HG03342 (cell line): ENCODE results near the gene ADGRB2.
"Not testable (repeated sequence)": the region's sequence is repeated elsewhere in the genome, so short reads cannot be mapped to it uniquely, and the experiment has no call there.

ENCODE experiments used
- ATAC-seq: cut with Tn5 transposase; IDR thresholded peaks from one replicate; pipeline ENCODE4 v1.9.1; 2021; ENCODE audit warnings: mild to moderate bottlenecking, moderate library complexity; ENCODE audit not compliant: unreplicated experiment

The ADGRB2 gene

DNA sequence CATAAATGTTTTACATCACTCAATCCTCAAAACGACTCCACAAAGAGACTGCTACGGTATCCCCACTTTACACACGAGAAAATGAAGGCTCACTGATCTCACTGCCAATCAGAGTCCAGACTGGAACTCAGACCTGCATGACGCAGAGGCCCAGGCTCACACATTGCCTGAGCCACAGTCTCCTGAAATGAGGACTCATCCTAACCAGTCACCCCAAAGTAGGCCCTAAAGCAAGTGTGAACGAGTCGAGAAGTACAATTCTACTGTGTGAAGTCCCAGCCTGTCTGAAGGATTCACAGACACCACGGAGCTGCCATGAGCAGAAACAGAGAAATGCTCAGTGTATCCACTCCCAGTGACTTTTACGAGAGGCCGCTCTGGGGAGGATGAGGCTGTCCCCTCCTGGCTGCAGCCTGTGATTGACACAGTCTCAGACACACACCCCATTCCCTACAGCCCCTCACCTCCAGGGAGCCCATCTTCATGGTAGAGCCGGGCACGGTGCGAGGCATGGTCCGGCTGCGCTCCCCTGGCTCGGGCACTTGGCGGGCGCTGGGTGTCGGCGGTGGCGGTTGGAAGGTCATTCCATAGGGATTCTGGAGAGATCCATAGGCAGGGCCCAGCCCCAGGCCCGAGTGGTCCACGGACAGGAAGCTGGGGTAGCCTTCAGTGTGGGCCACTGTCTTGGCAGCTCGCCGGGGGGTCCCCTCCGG, 33.6 kb downstream of the ADGRB2 start:
- no peak for ATAC-seq

DNA sequence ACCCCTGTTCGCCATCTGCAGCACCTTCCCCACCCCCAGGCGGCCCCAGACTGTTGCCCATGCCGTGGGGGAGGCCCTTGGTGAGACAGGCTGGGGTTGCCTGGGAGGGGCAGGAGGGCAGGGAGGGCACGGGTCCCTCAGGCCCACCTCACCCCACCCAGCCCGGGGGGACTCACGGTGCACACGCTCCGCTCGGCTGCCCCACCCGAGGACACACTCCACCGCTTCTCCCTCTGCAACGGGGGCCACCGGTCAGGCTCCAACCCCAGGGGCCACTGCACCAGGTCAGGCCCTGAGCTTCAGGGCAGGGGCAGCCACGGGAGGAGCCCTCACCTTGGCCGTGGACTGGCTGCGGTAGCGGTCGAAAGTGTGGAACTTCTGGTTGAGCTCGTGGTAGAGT, 36.3 kb downstream of the ADGRB2 start:
- ATAC-seq = no peak

DNA sequence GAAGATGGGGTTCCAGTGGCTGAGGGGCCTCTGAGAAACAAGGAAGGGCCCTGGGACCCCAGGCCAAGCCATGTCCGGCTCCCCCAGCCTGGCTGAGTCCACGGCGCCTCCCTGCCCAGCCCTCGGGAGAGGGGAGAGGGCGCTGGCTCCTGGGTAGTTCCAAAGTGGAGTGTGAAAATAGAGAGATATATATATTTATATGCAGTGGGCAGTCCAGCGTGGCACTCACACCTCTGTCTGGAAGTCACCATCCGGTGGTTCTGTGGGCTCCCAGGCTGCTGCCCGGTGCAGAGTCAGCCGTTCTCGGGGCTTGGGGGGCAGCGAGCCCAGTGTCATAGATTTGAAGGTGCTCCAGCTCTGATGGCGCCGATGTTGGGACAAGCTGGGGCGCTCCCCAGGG, 36.9 kb downstream of the ADGRB2 start:
- no peak for ATAC-seq

DNA sequence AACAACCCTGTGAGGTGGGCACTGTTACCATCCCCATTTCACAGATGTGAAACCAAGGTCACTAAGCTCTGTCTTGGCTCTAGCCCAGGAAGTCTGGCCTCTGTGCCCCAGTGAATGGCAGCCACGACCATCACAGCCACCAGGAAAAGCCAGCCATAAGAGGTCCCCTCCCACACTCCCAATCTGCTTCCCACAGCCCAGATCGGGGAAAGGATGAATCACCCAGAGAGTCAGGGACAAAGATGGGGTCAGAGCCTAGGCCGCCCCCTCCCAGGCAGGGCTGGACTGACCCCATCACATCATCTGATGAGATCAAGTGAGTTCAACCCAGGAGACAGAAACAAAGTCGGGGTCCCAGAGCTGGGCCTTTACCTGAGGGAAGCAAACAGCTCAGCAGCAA, 37.4 kb downstream of the ADGRB2 start:
- no peak for ATAC-seq

DNA sequence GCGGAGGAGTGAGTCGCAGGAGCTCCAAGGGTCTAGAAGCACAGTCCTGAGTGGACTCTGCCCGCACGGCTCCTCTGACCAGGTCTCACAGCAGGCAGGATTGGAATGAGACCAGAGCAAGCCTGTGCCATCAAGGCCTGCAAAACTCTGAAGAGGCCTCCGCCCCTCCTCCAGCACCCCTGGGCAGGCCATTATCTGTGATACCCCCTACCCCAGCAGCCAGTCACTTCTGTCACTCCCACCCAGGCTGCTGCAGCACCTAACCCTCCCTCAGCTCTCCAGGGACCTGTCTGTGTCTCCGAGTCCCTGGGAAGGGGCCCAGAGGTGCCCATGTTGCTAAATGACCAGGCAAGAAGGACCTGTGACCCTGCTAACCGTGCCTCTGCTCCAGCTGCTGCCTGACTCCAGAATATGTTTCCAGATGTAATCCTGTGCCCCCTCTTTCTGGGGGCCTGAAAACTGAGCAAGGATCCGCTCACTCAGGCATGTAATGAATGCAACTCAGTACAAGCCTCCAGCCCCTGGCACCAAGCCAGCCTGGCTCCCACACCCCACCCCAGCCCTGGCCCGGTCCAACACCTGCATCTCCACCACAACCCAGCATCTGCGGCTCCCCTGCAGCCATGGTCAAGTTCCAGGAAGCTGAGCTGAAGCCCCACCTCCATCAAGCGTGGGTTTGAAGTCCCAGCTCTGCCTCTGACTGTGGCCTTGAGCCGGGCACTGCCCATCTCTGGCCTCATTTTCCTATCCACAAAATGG, 38.2 kb downstream of the ADGRB2 start:
- ATAC-seq = no peak

DNA sequence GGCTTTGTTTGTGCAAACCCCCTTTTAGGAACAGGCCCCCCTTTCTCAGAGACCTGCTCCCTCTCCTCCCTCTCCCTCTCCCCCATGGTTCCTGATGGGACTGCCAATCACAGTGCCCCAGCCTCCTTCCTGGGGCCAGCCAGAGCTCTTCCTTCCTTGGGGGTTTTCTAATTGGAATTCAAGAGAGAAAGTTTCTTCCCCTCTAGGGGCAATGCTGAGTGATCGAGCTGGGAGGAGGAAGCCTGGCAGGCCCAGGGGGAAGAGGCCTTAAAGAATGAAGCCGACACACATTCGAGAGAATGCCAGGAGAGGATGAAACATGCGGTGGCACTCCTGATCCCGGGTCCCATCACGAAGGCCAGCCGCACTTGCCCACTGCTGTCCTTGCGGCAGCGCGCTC, 39.0 kb downstream of the ADGRB2 start:
- ATAC-seq = no peak

DNA sequence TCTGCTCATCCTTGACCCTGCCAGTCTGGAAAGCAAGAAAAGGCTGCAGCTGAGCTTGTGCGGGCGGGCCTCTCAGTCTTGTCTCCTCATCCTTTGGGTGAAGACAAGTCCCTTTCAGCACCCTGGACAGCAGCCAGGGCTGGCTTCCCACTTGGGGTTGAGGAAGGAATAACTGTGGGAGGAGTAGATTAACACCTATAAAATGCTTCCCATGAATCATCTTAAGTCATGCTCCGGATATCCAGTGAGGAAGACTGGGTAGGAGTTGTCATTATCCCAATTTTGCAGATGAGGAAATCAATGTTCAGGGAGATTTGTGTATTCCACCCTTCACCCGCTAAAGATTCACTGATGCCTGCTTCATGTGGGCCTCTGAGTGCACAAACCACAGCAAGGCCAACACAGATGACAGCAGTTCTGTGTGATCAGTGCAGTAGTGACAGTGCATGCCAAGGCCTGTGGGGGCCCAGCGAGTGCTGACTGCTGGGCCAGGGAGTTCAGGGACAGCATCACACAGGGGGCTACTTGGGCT, 40.2 kb downstream of the ADGRB2 start:
- no peak for ATAC-seq

DNA sequence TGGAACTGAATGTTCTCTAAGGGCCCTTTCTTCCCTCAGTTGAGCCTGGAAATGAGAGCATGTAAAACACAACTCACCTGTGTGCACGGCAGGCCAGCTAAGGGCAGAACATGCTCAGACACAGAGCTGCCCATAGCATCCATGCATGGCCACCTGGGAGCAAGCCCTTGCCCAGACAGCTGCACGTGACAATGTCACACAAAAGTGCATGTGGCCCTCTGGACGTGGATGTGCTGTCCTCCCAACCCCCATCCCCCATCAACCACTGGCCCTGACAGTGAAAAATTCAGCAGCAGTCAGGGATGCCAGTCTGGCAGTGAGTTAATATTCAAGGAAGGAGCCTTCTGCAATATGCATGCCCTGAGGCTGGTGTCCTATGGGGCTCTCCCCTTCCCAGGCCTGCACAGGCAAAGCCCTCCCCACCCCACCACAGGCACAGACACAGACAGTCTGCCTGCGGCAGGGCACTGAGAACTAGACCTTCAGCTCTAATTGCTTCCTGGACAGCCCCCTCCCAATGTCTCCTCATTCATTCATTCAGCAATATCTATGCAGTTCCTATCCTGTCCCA, 45.7 kb downstream of the ADGRB2 start:
- no peak for ATAC-seq

DNA sequence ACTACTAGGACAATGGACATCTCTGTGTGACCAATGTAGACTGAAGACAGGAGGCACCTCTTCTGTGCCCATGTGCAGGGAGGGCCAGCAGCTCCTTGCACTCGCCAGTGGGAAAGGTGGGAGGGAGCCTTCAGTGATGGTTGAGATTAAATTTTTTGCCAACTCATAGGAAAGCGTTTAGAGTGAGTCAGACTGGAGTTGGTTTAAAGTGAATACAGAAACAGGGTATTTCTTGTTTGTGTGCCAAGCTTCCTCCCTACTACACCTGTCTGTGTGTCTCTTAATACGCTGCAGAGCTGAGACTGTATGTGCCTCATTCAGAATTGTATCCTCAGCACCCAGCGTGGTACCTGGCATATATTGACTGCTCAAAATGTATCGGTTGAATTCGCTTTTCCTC, 46.8 kb downstream of the ADGRB2 start:
- ATAC-seq = no peak

DNA sequence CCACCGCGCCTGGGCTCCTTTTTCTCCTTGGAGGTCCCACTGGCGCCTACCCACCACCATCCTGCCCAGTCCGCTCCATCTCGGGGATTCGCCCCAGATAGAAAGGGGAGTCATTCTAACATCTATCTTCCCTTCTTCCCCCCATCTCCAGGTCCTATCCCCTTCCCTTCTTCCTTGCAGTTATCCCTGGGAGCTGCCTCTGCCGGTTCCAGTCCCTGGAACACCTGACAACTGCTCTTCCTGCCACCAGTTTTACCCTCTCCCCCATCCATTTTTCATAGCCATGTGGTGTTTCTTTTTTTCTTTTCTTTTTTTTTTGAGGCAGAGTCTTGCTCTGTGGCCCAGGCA, 48.3 kb downstream of the ADGRB2 start:
- no peak for ATAC-seq

DNA sequence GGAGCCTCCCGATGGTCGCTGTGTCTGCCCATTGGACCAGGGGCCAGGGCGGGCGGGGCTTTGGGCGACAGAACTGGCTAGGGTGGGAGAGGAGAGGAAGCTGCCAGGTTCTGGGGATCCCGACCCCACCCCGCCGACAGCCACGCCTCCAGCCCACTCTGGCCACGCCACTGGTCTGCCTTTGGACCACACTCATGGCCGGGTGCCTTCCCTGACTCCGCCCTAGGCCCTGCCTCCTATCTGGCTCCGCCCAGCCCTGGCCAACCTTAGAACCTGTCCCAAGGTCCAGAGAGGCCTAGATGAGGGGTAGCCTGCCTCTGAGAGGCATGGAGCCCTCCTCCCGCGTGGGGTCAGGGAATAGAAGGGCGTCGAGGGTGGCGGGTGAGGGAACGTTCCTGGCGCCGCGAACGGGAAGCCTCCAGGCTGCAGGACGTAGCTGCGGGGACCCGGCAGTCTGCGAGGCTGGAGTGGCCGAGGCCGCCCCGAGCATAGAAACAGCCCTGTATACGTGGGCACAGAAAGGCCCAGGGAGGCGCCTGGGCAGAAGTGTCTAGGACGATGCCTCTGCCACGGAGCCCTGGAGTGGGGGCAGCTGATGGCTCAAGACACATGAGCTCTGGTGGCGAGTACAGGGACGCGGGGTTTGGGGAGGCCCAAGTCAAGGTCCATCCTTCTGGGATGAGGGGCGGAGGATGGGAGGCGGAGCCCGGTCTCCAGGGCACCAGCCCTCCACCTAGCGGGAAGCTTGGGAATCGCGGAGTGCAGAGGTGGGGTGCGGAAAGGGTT, 48.9 kb downstream of the ADGRB2 start:
- ATAC-seq = no peak

DNA sequence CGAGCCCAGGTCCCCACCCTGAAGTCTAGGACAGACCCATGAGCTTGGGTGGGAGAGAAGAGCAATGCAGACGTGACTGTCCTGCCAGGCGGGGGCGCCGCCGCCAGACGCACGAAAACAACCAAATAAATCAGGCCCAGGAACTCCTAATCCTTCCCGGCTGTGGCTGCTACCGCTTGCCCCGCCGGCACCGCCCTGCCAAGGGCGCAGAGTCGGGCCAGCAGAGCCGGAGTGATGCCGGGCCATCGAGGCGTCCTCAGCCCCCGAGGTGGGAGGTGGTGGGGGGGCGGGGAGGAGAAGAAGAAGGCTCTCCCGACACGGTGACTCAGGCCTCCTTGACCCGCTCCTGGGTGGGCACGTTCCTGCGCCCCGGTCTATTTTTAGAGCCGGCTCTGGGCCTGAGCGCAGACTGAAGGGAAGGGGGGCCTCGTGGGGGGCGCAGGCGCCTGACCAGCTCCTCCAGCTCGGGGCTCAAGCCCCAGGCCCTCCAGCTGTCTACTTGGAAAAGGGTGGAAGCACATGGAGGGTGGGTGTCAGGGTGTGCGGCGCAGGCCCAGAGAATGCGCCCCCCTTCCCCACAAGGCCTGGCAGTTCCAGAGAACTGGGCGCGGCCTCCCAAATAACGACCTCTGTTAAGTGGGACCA, 49.6 kb downstream of the ADGRB2 start:
- no peak for ATAC-seq

DNA sequence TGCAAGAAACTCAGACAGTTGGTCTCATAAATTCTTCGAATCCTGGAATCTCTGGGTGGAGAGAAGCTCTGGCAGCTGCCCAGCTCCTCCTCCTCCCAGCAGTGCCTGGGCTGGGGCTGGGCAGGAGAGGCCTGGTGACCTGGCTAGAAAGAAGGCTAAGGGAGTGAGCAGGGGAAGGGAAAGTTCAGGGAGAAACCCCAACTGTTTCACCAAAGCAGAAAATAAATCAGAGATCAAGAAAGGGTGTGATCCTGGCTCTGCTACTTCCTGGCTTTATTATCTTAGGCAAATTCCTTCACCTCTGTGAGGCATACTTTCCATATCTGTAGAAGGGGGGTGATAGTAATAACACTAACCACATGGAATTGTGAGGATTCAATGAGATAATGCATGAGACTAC, 51.5 kb downstream of the ADGRB2 start:
- no peak for ATAC-seq

DNA sequence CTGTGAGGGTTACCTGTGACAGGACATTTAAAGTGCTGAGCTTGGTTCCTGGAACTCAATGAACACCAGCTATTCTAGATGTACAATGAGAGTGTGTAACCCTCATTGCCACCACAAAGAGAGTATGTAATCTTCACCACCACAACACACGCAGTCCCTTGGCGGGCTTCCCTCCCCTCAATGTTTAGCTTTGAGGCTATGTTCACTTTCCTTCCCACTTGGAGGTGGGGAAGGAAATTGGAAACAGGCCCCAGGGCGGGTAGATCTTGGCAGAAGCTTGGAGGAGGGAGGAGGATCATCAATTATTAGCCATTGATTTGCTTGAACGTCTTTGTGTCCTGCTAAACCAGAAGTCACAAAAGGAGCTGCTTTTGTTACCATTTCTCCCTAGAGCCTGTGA, 52.1 kb downstream of the ADGRB2 start:
- no peak for ATAC-seq

DNA sequence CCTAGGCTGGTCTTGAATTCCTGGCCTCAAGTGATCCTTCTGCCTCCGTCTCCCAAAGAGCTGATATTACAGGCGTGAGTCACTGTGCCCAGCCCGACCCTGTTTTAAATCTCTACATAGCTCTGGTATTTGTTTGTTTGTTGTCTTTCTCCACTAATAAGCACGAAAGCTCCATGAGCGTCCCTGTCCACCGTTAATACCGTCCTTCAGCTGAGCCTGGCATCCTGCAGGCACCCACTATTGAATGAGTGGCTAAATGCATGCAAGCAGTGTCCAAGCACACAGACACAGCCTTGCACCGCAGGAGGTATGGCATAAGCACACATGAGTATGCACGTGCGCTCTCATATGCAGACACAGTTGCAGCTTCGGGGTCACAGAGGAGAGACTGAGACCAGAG, 55.8 kb downstream of the ADGRB2 start:
- ATAC-seq = no peak

DNA sequence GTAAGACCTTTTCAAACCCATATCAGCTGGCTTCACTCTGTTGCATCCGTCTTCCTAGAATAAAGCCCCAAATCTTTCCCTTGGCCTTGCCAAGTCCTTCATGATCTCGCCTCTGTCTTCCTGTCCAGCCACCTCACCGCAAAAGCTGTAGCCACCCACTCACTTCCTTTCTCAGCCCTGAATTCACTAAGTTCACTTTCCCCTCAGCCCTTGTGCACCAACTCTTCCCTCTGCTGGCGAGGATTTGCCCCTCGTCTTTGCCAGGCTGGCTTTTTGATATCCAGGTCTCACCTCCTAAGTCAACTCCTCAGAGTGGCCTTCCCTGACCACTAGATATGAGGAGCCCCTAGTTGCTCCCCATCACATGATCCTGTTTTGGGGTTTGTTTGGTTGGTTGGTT, 56.4 kb downstream of the ADGRB2 start:
- ATAC-seq = no peak

DNA sequence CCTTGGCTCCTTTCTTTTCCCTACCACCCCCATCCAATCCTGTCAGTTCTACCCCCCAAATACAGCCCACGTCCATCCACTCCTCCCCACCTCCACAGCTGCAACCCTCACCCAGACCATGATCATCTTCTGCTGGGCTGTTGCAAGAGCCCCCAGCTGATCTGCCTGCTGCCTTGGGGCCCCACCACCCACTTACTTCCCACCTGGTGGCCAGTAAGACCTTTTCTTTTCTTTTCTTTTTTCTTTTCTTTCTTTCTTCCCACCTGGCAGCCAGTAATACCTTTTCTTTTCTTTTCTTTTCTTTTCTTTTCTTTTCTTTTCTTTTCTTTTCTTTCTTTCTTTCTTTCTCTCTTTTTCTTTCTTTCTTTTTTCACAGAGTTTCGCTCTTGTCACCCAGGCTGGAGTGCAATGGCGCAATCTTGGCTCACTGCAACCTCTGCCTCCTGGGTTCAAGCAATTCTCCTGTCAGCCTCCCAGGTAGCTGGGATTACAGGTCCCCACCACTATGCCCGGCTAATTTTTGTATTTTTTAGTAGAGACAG, 57.0 kb downstream of the ADGRB2 start:
- not testable (repeated sequence) for ATAC-seq

DNA sequence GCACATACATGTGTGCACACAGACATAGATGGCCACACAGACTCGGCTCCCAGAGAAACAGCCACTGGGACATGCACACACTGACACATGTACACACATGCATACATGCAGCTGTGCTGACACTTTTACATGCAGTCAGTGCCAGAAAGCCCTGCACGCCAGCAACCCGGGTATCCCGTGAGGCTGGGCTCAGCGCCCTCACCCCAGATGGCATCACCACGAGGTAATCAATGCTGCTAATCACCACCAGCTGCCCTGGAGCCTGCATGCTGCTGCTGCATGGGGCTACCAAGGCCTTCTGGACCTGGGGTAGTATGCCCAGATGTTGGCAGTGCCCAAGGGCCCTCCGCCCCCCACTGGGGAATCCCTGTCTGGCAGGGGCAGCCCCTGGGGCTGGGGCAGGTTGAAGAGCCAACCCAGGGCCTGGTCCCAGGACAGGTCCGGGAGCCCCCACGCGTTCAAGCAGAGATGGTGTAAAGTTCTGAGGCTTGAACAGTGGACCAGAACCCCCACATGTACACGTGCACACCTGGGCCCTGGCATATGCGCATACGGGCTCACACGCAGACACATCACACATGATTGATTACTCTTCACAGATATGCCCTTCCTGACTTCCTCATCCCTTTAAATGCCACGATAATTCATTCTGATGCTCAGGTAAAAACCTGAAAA, 57.6 kb downstream of the ADGRB2 start:
- no peak for ATAC-seq

DNA sequence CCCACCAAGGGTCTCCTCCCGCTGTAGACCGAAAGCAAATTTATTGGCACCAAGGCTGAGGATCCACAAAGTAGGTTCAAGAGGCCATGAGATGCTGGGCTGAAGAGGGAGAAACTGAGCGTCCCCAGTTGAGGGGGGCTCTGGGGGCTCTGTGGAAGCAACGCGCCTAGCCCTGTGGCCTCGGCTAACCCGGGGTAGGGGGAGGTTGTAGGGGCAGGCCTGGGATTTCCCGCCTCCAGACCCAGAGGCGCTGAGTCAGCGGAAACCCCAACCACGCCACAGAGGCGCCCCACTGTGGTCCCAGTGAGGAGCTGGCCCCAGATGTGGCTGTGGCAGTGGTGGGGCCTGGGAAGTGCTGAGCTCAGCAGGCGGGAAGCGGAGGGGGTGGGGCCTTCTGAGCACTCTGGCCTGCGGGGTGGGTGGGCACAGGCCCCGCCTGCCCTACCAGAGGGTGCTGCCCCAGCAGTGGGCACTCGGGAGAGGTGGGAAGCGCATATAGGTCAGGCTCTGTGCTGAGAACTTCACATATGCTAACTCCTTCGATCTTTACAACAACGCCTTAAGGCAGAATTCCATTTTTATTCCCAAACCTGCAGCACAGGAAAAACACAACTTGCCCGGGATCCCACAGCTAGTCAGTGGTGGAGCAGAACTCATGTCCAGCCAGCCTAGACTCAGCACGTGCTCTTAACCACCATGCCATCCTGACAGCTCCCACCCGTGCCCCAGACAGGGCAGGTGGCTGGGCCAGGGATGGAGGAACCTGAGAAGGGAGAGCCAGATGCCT, 58.9 kb downstream of the ADGRB2 start:
- ATAC-seq = no peak
